Urinary bladder (tissue), 4 donors: Measurements from ENCODE around the gene KIF6. TPM values are rescaled to one million over a fixed set of nuclear protein-coding genes. Genes with fewer than 3 reads are reported as not detected.
"Not testable (repeated sequence)": the region's sequence is repeated elsewhere in the genome, so short reads cannot be mapped to it uniquely, and the experiment has no call there.

ENCODE experiments used
- DNase-seq: peaks from one replicate; pipeline ENCODE4 v3.0.0-alpha.2; 2015; ENCODE audit errors: extremely low spot score
- H3K27ac ChIP-seq: one replicate; pipeline ENCODE4 v1.5.1; 2013; ENCODE audit warnings: low read depth, mild to moderate bottlenecking, moderate library complexity
- H3K36me3 ChIP-seq: one replicate; pipeline ENCODE4 v1.6.1; 2013; ENCODE audit warnings: mild to moderate bottlenecking, moderate library complexity; ENCODE audit not compliant: insufficient read depth
- H3K4me1 ChIP-seq: one replicate; pipeline ENCODE4 v1.6.1; 2013; ENCODE audit warnings: mild to moderate bottlenecking, moderate library complexity; ENCODE audit not compliant: insufficient read depth
- H3K4me3 ChIP-seq: one replicate; pipeline ENCODE4 v1.5.1; 2013; ENCODE audit warnings: low read depth, low read length
- WGBS: extraction: QIAGEN DNeasy Blood & Tissue Kit; methylation state at CpG from one replicate; pipeline ENCODE4 v1.1.7; 2013; 5-methylcytosine and 5-hydroxymethylcytosine counted together
- polyA plus RNA-seq: library from polyadenylated mRNA; stranded (reverse); fragments of 200-250 nt; gene quantifications from one replicate; pipeline ENCODE4 v1.2.3, GENCODE V29; 2013
- total RNA-seq: library from RNA; depleted of rRNA; stranded (reverse); fragments of >200 nt; gene quantifications from one replicate; pipeline ENCODE4 v1.2.3, GENCODE V29; 2014
- donor health status: healthy with polysubstance abuse.
- donor health status: healthy.

Gene KIF6
- total and polyA plus RNA-seq, 2 donors = 0.14 to 1.1 TPM

GRCh38 chr6:39520411-39520810 is 204.8 kb downstream of the KIF6 start:
- Histone ChIP-seq H3K27ac (no peak overlapping the region), H3K36me3 (no peaks in the 10 kb centered on the region), H3K4me3 (no peak overlapping the region), H3K4me1 (no peaks in the 10 kb centered on the region)
- DNase-seq = no peak
- WGBS = 83% methylated on average over 5 of the region's 5 CpGs

- 62% methylated on average over 2 of the region's 2 CpGs for WGBS
- no peaks in the 10 kb centered on the region for H3K4me1 ChIP-seq
- DNase-seq = no peak
- no peak overlapping the region for H3K4me3 ChIP-seq
- H3K27ac ChIP-seq = no peak overlapping the region
- no peaks in the 10 kb centered on the region for H3K36me3 ChIP-seq
Observed at GRCh38 chr6:39518221-39518620, 207.0 kb downstream of the KIF6 start.

GRCh38 chr6:39517756-39518155 is 207.5 kb downstream of the KIF6 start:
- H3K4me3 ChIP-seq = no peak overlapping the region
- no peak for DNase-seq
- no peak overlapping the region for H3K27ac ChIP-seq
- H3K36me3 ChIP-seq = no peaks in the 10 kb centered on the region
- no peaks in the 10 kb centered on the region for H3K4me1 ChIP-seq
- 34% methylated on average over 1 of the region's 1 CpG for WGBS

- Histone ChIP-seq H3K27ac (no peak overlapping the region), H3K36me3 (no peaks in the 10 kb centered on the region), H3K4me1 (no peaks in the 10 kb centered on the region), H3K4me3 (no peak overlapping the region)
- no peak for DNase-seq
Observed at GRCh38 chr6:39516471-39516870, 208.7 kb downstream of the KIF6 start.

GRCh38 chr6:39515471-39515870 is 209.7 kb downstream of the KIF6 start:
- H3K36me3 ChIP-seq = no peaks in the 10 kb centered on the region
- no peak for DNase-seq
- H3K27ac ChIP-seq = no peak overlapping the region
- H3K4me1 ChIP-seq = no peaks in the 10 kb centered on the region
- no peak overlapping the region for H3K4me3 ChIP-seq
- WGBS = 90% methylated on average over 4 of the region's 4 CpGs

- Histone ChIP-seq H3K27ac (no peak overlapping the region), H3K36me3 (no peaks in the 10 kb centered on the region), H3K4me1 (no peaks in the 10 kb centered on the region), H3K4me3 (no peak overlapping the region)
- no peak for DNase-seq
- 84% methylated on average over 3 of the region's 3 CpGs for WGBS
Observed at GRCh38 chr6:39515006-39515405, 210.2 kb downstream of the KIF6 start.

- H3K4me3 ChIP-seq, H3K36me3 ChIP-seq, H3K4me1 ChIP-seq, DNase-seq, H3K27ac ChIP-seq: not testable (repeated sequence)
- WGBS = 91% methylated on average over 5 of the region's 5 CpGs
Observed at GRCh38 chr6:39509831-39510230, 215.4 kb downstream of the KIF6 start.

- Histone ChIP-seq H3K4me1 (no peaks in the 10 kb centered on the region), H3K36me3 (no peaks in the 10 kb centered on the region), H3K27ac (no peak overlapping the region), H3K4me3 (no peak overlapping the region)
- no peak for DNase-seq
- WGBS = 87% methylated on average over 9 of the region's 9 CpGs
Observed at GRCh38 chr6:39508515-39508914, 216.7 kb downstream of the KIF6 start.

GRCh38 chr6:39507331-39507998 is 217.7 kb downstream of the KIF6 start:
- DNase-seq = no peak
- WGBS = 90% methylated on average over 3 of the region's 3 CpGs
- Histone ChIP-seq H3K4me3 (no peak overlapping the region), H3K27ac (no peak overlapping the region), H3K36me3 (no peaks in the 10 kb centered on the region), H3K4me1 (no peaks in the 10 kb centered on the region)

GRCh38 chr6:39502362-39502955 is 222.7 kb downstream of the KIF6 start:
- H3K4me3 ChIP-seq, H3K4me1 ChIP-seq, H3K36me3 ChIP-seq, H3K27ac ChIP-seq, DNase-seq: not testable (repeated sequence)
- WGBS = 91% methylated on average over 3 of the region's 3 CpGs

GRCh38 chr6:39499053-39499452 is 226.2 kb downstream of the KIF6 start:
- Histone ChIP-seq H3K4me1 (no peaks in the 10 kb centered on the region), H3K27ac (no peak overlapping the region), H3K36me3 (no peaks in the 10 kb centered on the region), H3K4me3 (no peak overlapping the region)
- DNase-seq = no peak

GRCh38 chr6:39498096-39498495 is 227.1 kb downstream of the KIF6 start:
- no peak for DNase-seq
- no peaks in the 10 kb centered on the region for H3K4me1 ChIP-seq
- WGBS = 61% methylated on average over 2 of the region's 2 CpGs
- no peak overlapping the region for H3K4me3 ChIP-seq
- H3K27ac ChIP-seq = no peak overlapping the region
- no peaks in the 10 kb centered on the region for H3K36me3 ChIP-seq

- Histone ChIP-seq H3K4me3 (no peak overlapping the region), H3K27ac (no peak overlapping the region), H3K4me1 (no peaks in the 10 kb centered on the region), H3K36me3 (no peaks in the 10 kb centered on the region)
- peak; percentile 28 for DNase-seq
- 26% methylated on average over 6 of the region's 6 CpGs for WGBS
Observed at GRCh38 chr6:39496915-39497314, 228.3 kb downstream of the KIF6 start.

- Histone ChIP-seq H3K36me3 (no peaks in the 10 kb centered on the region), H3K27ac (no peak overlapping the region), H3K4me1 (no peaks in the 10 kb centered on the region), H3K4me3 (no peak overlapping the region)
- WGBS = 44% methylated on average over 2 of the region's 2 CpGs
- DNase-seq = no peak
Observed at GRCh38 chr6:39496456-39496855, 228.8 kb downstream of the KIF6 start.
